ENCODE measurements around the gene LMF1. TPM values are rescaled to one million over a fixed set of nuclear protein-coding genes. Genes with fewer than 3 reads are reported as not detected.

The LMF1 gene
- total and polyA plus RNA-seq, 2 of the 8 experiments (the other 6 are each of a cell fraction or from before 2014, with no cell fraction given), result 3.5 to 9.1 TPM

DNA sequence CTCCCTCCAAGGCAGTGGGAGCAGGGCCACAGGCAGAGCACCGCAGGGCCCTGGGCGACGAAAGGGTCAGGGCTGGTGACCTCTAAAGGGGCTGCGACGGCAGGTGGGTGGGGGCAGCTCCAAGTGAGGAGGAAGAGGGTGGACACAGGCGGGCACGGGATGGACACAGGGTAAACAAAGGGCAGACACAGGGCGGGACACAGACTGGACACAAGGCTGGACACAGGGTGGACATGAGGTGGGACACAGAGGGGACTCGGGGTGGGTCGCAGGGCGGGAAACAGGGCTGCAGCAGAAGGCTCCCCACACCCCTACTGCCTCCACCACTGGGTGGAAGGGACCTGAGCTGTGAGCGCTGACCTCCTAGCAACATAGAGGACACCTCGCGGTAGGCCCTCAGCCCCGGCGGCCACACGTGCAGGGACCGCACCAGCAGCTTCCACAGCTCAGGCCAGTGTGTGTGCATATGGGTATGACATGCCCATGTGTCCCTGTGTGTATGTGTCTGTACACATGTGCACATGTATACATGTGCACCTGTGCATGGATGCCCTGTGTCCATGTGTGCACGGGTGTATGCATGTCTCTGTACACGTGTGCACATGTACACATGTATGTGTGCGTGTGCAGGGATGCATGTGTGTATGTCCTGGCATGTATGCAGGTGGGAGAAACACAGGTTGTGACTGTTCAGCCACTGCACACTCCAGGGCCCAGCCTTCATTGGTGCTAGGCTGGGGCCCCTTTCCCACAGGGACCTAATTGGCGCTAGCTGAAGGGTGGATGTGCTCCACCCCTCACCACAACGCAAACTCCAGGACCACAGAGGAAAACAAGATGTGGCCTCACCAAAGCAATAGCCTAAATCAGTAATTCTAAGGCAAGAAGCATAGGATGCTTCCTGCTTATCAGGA, 7.6 kb downstream of the LMF1 start (continued):
- no peak for TF ChIP-seq TBP (IDR thresholded peaks at IDR 0.05; ENCODE audit: low read depth, low read length)

Data from H1 (cell line).